GM10266 (cell line): ENCODE measurements around the gene KIRREL3.

Experiments
- DNase-seq: peaks from one replicate; pipeline ENCODE4 v3.0.0; 2012; ENCODE audit errors: extremely low spot score
- TF ChIP-seq, protein P1 (sequence below): IDR thresholded peaks from 2 replicates; pipeline ENCODE4 v1.5.1; 2012; ENCODE audit warnings: mild to moderate bottlenecking, low read depth; ENCODE audit not compliant: control insufficient read depth, insufficient read depth; ENCODE audit errors: missing control alignments

The KIRREL3 gene

DNA sequence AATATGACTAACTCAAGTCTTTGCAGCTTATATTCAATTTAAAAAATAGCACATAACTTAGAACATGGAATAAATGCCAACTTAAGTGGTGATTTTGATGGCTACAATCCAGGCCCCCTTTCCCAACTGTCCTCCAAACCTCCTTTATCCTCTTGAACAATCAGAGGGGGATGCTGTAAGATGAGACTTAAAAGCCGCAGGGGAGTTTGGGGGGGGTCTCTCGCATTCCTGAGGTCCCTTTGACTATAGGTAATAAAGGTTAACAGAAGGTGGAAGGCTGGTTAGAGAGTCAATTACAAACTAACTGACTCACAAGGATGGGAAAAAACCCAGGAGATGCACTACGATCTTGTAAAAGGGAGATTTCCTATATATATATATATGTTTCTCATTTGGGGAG is 101.8 kb downstream of the KIRREL3 start:
- no peak for DNase-seq

DNA sequence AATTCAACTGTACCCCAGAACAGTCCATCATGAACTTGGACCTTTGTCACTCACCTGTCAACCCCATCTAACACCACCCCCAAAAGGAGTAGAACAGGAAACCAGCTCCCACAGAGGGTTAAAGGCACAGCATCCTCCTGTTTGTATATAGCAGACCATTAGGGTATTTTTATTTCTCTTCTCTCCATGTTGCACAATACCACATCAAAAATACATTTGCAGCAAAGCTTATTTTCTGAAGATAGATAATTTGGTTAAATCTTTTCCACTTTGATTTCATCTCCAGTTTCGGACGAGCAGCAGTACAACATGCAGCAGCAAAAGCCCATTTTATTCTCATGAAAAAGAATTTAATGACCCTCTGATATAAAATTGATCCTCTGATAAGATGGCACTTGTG is 103.1 kb downstream of the KIRREL3 start:
- TF ChIP-seq, protein P1, sequence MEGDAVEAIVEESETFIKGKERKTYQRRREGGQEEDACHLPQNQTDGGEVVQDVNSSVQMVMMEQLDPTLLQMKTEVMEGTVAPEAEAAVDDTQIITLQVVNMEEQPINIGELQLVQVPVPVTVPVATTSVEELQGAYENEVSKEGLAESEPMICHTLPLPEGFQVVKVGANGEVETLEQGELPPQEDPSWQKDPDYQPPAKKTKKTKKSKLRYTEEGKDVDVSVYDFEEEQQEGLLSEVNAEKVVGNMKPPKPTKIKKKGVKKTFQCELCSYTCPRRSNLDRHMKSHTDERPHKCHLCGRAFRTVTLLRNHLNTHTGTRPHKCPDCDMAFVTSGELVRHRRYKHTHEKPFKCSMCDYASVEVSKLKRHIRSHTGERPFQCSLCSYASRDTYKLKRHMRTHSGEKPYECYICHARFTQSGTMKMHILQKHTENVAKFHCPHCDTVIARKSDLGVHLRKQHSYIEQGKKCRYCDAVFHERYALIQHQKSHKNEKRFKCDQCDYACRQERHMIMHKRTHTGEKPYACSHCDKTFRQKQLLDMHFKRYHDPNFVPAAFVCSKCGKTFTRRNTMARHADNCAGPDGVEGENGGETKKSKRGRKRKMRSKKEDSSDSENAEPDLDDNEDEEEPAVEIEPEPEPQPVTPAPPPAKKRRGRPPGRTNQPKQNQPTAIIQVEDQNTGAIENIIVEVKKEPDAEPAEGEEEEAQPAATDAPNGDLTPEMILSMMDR, result no peak
- no peak for DNase-seq

More for the DNA sequence above, 101.8 kb downstream of the KIRREL3 start:
- TF ChIP-seq, protein P1, result no peak

DNA sequence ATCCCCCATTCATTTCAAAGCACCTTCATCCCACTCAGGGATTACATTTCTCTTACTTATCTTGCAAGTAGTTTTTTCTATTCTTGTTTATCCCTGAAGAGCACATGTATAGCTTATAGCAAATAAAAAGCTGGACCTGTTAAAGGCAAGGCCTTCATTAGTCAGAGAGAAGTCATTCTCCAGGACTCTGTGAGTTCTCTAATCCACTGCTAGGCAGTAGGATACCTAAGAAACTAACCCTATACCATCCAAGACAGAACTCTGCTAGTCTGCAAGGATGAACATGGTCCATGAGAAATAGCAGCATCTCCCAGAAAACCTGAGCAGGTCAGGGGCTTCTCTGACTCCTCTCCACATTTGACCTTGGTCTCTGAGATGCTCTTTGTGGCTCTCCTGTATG is 104.5 kb downstream of the KIRREL3 start:
- TF ChIP-seq, protein P1, result no peak
- DNase-seq, result no peak

DNA sequence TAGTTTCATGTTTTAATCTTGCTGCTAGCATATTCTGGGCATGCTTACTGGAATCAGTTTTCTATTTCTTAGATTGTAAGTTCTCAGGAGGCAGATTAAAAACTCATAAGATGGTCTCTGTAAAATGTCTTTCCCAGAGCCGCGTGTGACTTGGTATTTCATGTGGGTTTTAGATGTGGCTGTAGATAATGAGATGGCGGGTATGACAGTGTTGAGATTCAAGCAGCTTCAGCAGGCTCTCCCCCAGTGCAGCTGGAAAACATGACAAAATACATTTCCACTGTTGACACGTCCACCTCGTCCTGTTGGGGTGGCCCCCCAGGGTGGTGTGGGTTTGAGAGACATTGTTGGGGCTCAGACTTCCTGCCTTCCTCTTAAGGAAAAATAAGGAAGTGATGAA is 106.8 kb downstream of the KIRREL3 start:
- TF ChIP-seq, protein P1, result no peak
- DNase-seq, result no peak

DNA sequence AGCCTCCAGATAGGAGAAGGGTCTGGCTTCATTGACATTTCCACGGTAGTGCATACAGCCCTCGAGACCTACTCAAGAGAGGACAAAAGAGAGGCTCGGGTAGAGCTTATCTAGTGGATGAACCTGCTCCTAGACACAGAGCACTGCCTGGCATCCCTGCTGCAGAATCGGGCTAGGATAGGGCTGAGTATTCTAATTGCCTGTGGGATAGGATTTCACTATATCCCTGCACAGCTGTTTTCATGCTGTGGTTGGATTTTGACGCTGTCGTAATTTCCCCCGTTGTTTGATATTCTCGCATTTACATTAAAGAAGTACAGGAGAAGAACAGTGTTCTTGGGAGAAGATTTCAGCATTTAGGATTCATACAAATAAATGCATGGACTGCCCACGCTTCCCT is 107.8 kb downstream of the KIRREL3 start:
- DNase-seq, result no peak

DNA sequence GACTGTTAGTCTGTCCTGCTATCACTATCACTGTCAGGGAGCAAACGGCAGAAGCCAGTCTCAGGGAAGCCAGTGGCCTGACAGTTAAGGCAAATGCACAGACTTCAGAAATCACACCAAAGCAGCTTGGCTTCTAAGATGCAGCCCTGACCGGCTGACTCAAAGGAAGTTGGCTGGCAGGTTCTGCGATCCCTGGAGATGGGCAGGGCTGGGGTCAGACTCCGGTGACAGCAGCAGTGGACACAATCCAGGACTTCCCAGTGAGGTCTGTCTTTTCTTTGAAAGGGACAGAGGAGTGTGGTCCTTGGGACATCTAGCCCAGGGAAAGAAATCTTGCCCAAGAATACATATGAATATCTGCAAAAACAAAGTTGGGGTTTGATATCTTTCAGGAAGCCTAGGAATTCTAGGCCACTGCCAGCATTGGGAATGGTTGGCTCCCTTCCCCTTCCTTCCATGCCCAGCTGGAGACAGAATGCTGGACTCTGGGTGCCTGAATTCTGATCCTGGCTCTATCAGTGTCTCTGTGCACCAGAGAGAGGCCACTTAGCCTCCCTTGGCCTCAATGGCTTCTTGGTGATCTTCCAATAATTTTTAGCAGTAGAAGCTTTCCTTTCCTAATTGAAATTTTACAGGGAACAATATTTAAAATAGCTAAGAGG is 108.9 kb downstream of the KIRREL3 start:
- TF ChIP-seq, protein P1, result no peak
- no peak for DNase-seq

More for the DNA sequence above, 107.8 kb downstream of the KIRREL3 start:
- TF ChIP-seq, protein P1, result no peak

DNA sequence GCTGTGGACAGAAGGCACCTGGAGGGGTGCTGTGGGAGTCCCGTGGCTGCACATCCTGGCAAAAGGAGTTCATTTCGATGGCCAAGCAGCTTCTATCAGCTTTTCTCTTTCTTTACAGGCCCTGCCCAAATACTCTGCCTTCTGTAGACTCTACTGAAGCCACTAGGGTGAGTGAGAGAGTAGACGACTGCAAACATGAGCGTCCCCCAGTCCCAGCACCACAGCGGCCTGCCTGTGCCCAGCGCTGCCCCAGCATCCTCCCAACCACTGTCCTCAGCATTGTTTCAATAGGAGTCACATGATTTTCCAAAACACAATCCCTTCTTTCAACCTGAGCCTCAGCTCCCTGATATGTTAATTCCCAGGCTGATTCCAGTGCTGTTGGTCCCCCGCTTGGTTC is 110.0 kb downstream of the KIRREL3 start:
- no peak for DNase-seq
- TF ChIP-seq, protein P1, result no peak
